GM19351 (cell line): ENCODE measurements around the gene FBN3.
"Not testable (repeated sequence)": the region's sequence is repeated elsewhere in the genome, so short reads cannot be mapped to it uniquely, and the experiment has no call there.

ENCODE experiments used
- ATAC-seq: cut with Tn5 transposase; IDR thresholded peaks from one replicate; pipeline ENCODE4 v1.9.1; 2021; ENCODE audit warnings: mild to moderate bottlenecking, moderate library complexity; ENCODE audit not compliant: unreplicated experiment

Gene FBN3

GRCh38 chr19:8064911-8065874 lies 84.2 kb downstream of the FBN3 start:
- no peak for ATAC-seq

- no peak for ATAC-seq
Measured at GRCh38 chr19:8057545-8058270, 91.7 kb downstream of the FBN3 start.

- no peak for ATAC-seq
Measured at GRCh38 chr19:8056533-8056932, 92.9 kb downstream of the FBN3 start.

- no peak for ATAC-seq
Measured at GRCh38 chr19:8054169-8054568, 95.2 kb downstream of the FBN3 start.

- ATAC-seq, result no peak
Measured at GRCh38 chr19:8052464-8052859, 96.9 kb downstream of the FBN3 start, which contains the start of gene CCL25. Gene CCL25, plus strand, starts transcription at chr19:8052760. Its CDS starts 290 bp downstream, at chr19:8053050.

- peak; percentile 88 for ATAC-seq
Measured at GRCh38 chr19:8050274-8051096, 98.9 kb downstream of the FBN3 start.

- no peak for ATAC-seq
Measured at GRCh38 chr19:8046569-8047165, 102.7 kb downstream of the FBN3 start.

- no peak for ATAC-seq
Measured at GRCh38 chr19:8045872-8046568, 103.4 kb downstream of the FBN3 start.

- ATAC-seq, result no peak
Measured at GRCh38 chr19:8044018-8044417, 105.4 kb downstream of the FBN3 start.

GRCh38 chr19:8042900-8043299 lies 106.5 kb downstream of the FBN3 start:
- ATAC-seq, result no peak

- no peak for ATAC-seq
Measured at GRCh38 chr19:8041531-8041931, 107.9 kb downstream of the FBN3 start.

- no peak for ATAC-seq
Measured at GRCh38 chr19:8039231-8039630, 110.2 kb downstream of the FBN3 start.

GRCh38 chr19:8038815-8039214 lies 110.6 kb downstream of the FBN3 start:
- no peak for ATAC-seq

- no peak for ATAC-seq
Measured at GRCh38 chr19:8036434-8037099, 112.8 kb downstream of the FBN3 start.

- ATAC-seq, result no peak
Measured at GRCh38 chr19:8034178-8034525, 115.2 kb downstream of the FBN3 start.

GRCh38 chr19:8033287-8034177 lies 115.9 kb downstream of the FBN3 start:
- ATAC-seq, result not testable (repeated sequence)

- no peak for ATAC-seq
Measured at GRCh38 chr19:8030960-8031359, 118.4 kb downstream of the FBN3 start.

- no peak for ATAC-seq
Measured at GRCh38 chr19:8028951-8029491, 120.4 kb downstream of the FBN3 start.
